ENCODE results near the gene ECPAS.

- TF ChIP-seq ZNF274 (IDR thresholded peaks at IDR 0.05; ENCODE audit: low read depth, low read length) (no peak), YY1 (IDR thresholded peaks at IDR 0.05; ENCODE audit: insufficient read depth, insufficient read length) (no peak)
Observed at GRCh38 chr9:111429175-111429574, 55.0 kb downstream of the ECPAS start.

Measured in NT2/D1 (cell line).